ENCODE results near the gene FAM32A.

The FAM32A gene

DNA sequence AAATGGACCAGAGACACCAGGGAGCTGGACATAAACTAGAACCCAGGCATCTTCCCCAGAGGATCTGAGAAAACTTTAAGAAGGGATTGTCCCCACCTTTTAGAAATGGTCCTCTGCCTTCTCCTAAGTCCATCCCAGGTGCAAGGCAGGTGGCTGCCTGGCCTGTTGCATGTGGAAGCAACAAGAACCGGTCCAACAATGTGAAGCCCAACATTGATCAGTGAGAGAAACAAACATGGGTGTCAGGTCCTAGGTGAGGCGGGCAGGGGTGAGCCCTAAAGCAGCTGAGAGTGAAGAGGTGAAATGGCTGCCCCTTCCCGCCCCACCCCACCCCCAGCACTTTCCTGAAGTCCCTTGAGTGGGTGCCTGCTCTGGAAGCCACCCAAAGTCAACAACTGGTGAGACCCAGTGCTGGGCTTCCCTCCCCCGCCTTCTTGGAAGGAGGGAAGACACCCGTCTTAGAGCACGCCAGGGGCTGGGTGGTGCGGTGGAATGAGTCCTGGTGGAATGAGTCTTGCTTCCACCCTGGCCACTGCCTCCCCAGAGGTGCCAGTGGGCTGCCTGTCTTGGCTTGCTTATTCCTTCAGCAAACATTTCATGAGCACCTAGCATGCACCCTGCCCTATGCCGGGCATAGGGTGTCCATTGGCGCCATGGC lies 14.2 kb downstream of the FAM32A start:
- DNase-seq (ENCODE audit: low spot score): no peak
- TF ChIP-seq, protein P1, sequence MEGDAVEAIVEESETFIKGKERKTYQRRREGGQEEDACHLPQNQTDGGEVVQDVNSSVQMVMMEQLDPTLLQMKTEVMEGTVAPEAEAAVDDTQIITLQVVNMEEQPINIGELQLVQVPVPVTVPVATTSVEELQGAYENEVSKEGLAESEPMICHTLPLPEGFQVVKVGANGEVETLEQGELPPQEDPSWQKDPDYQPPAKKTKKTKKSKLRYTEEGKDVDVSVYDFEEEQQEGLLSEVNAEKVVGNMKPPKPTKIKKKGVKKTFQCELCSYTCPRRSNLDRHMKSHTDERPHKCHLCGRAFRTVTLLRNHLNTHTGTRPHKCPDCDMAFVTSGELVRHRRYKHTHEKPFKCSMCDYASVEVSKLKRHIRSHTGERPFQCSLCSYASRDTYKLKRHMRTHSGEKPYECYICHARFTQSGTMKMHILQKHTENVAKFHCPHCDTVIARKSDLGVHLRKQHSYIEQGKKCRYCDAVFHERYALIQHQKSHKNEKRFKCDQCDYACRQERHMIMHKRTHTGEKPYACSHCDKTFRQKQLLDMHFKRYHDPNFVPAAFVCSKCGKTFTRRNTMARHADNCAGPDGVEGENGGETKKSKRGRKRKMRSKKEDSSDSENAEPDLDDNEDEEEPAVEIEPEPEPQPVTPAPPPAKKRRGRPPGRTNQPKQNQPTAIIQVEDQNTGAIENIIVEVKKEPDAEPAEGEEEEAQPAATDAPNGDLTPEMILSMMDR (IDR thresholded peaks at IDR 0.05; ENCODE audit: extremely low read depth, insufficient read depth, missing control alignments): no peak
- in situ Hi-C loops (cut with MboI; ENCODE audit: low pct_unique_long_range_greater_than_20kb, low sequenced_read_pairs, unreplicated experiment): no loop called here

DNA sequence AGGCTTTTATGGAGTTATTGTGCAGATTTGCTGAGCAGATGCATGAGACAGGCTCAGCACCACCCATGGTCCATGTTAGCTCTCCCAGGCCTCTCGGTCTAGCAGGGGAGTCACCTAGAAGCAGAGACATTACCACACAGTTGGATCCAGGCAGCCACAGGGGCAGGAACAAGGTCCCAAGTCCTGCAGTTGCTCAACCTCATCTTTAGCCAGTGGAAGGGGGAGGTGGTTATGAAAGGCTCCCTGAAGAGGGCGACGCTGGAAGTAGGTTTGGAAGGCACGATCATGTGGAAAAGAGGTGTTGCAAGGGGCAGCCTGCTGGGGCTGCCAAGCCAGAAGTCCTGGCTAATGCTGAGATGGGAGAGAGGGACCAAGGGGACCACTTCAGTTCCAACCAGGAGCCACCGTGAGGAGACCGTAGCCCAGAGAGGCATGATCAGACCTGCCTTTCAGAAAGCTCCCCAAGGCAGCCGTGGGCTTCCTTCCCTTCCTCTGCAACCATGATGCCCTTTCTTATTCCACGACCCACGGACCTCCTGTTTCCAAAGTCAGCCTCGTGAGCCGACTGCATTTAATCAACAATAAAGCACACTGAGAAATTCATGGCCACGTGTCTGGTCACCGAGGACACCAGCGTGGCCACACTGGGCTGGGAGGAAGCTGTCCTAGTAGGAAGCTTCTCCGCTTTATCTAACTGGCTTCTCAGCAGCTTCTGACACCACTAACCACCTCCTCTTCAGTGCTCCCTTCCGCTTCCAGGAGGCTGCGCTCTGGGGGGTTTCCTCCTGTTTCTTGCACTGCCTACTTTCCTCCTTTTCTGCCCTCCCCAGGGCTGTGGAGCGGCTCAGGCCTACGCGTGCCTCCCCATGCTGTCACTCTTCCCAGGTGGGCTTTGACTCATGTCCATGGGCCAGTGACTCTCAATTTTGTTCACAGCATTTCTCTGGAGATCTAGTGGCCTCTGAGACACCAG lies 15.1 kb downstream of the FAM32A start:
- in situ Hi-C loops (cut with MboI; ENCODE audit: low pct_unique_long_range_greater_than_20kb, low sequenced_read_pairs, unreplicated experiment): no loop called here
- TF ChIP-seq, protein P1 (IDR thresholded peaks at IDR 0.05; ENCODE audit: extremely low read depth, insufficient read depth, missing control alignments): no peak
- no peak for DNase-seq (ENCODE audit: low spot score)

DNA sequence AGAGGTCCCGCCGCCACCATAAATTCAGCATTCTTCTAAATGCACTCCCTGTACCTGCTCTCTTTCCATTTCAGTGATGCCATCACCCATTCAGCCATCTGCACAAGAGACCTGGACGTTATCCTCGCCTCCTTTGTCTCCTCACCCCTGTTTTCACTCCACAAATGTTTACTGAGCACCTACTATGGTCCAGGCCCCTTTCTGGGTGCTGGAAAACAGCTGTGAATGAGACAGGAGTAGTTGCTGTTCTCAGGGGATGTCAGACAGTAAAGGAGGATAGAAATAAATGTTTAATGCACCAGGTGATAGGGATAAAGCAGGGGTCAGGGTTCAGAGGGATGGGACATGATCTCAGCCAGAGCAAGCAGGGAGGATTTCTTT lies 15.8 kb downstream of the FAM32A start:
- DNase-seq (ENCODE audit: low spot score): no peak
- in situ Hi-C loops (cut with MboI; ENCODE audit: low pct_unique_long_range_greater_than_20kb, low sequenced_read_pairs, unreplicated experiment): no loop called here
- TF ChIP-seq, protein P1 (IDR thresholded peaks at IDR 0.05; ENCODE audit: extremely low read depth, insufficient read depth, missing control alignments): no peak

DNA sequence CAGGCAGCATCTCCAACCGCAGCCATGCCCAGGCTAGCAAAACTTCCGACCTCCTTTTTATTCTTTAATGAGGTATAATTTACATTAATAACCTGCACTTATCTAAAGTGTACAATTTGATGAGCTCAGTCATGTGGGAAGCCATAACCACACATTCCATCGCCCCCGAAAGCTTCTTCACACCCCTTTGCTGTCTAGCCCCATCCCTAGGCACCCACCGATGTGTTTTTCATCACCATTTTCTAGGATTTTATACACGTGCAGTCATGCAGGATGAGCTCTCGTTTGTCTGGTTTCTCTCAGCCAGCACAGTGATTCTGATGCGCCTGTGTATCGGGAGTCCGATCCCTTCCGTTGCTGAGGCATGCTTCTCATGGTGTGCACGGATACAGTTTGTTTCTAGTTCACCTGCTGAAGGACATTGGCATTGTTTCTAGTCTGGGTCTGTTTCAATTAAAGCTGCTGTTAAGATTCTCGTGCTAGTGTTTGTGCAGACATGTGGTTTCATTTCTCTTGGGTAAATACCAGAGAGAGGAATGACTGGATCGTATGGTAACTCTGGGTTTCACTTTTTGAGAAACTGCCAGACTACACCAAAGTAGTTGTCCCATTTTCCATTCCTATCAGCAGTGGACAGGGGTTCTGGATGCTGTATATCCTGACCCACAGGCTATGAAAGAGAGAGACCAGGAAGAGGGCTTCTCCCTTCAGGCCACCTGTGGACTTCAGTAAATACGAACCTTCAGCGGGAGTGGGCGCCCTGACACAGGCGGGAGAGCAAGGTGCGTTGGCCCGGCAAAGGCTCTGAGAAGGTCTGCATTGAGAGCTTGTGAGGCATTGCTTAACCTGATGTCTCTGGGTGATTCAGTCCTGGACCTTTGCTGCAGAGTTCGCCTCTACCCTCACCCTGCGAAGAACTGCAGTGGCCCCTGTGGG lies 17.4 kb downstream of the FAM32A start:
- no peak for DNase-seq (ENCODE audit: low spot score)
- TF ChIP-seq, protein P1 (IDR thresholded peaks at IDR 0.05; ENCODE audit: extremely low read depth, insufficient read depth, missing control alignments): no peak
- in situ Hi-C loops (cut with MboI; ENCODE audit: low pct_unique_long_range_greater_than_20kb, low sequenced_read_pairs, unreplicated experiment): no loop called here

DNA sequence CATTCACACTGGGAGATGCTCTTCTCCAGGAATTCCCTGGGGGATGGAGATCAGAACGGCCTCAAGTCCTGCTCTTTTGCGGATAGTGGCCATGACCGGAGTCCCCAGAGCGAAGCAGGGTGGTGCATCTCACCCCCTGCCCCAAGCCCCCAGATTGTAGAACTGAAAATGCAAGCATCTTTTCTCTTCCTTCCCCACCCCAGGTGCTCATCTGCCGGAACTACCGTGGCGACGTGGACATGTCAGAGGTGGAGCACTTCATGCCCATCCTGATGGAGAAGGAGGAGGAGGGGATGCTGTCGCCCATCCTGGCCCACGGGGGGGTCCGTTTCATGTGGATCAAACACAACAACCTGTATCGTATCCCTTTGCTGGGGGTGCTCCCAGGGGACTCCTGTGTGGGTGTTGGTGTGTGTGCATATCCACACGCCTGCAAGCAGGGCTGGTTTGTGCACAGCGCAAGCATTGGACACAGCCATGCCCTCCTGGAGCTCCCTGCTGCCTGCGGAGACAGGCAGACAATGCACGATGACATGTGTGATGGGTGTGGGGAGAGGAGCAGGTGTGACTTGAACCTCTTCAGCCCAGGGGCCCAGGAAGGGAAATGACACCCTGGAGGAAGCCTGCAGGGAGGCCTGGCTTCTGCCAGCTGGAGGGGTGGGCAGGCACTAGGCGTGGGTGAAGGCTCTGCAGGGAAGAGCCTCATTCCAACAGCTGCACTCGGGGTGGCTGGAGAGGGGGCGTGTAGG lies 18.2 kb downstream of the FAM32A start:
- TF ChIP-seq, protein P1 (IDR thresholded peaks at IDR 0.05; ENCODE audit: extremely low read depth, insufficient read depth, missing control alignments): no peak
- in situ Hi-C loops (cut with MboI; ENCODE audit: low pct_unique_long_range_greater_than_20kb, low sequenced_read_pairs, unreplicated experiment): no loop called here

More for the DNA sequence above, 18.2 kb downstream of the FAM32A start:
- DNase-seq (ENCODE audit: low spot score): no peak

Measured in GM13977 (cell line).